GM10248 (cell line): Measurements from ENCODE around the gene SURF4.
A peak's percentile ranks its signal among the peaks of the same experiment; 100 is the strongest.

ENCODE experiments used
- CTCF ChIA-PET: fragments of 300-600 bp; sonication (Branson Sonifier 250); formaldehyde crosslinking; extraction: SDS; loops from one replicate; lab custom pipeline; 2021; ENCODE audit warnings: antibody characterized with exemption; lab: Yijun Ruan, JAX
- POLR2A ChIA-PET: fragments of 350-650 bp; sonication (Branson Sonifier 250); formaldehyde crosslinking; extraction: SDS; loops from one replicate; lab custom pipeline; 2020; ENCODE audit warnings: antibody characterized with exemption; lab: Yijun Ruan, JAX
- DNase-seq: peaks from one replicate; pipeline ENCODE4 v3.0.0; 2012; ENCODE audit errors: extremely low spot score
- CTCF ChIP-seq: IDR thresholded peaks from 2 replicates; pipeline ENCODE4 v1.5.1; 2012; ENCODE audit warnings: mild to moderate bottlenecking, low read depth; ENCODE audit errors: extremely low read depth, missing control alignments, control extremely low read depth

SURF4 gene

GRCh38 chr9:133375724-133376654, at the start of gene SURF4, which contains the start of gene STKLD1:
Gene SURF4 (minus strand): TSS chr9:133376060. CDS start chr9:133375969, 91 bp downstream.
Gene STKLD1 (plus strand): TSS chr9:133376366. CDS start chr9:133376474, 108 bp downstream.
- DNase-seq, result peak; percentile 100
- ChIA-PET POLR2A (interaction anchor here (1.1 to 2.5 kb wide), 3 partner anchors 13 to 28 kb away, joined by 3 to 10 read pairs (median 4); partner anchors contain the start of genes MED22 and RPL7A), CTCF (interaction anchor here (0.9 to 1.6 kb wide), 5 partner anchors 13 to 110 kb away, joined by 3 to 5 read pairs (median 3); no protein-coding TSS in a partner anchor)
- TF ChIP-seq CTCF, result no peak

- POLR2A ChIA-PET, result no interaction called here
- DNase-seq, result no peak
- TF ChIP-seq CTCF, result no peak
- CTCF ChIA-PET, result interaction anchor here (1.0 kb wide), 1 partner anchor 34 kb away, joined by 3 read pairs; no protein-coding TSS in a partner anchor
Observed at GRCh38 chr9:133425049-133425632, 49.3 kb upstream of the SURF4 start.

- CTCF ChIA-PET, result no interaction called here
- no peak for DNase-seq
- no peak for TF ChIP-seq CTCF
- POLR2A ChIA-PET, result no interaction called here
Observed at GRCh38 chr9:133424187-133424586, 48.3 kb upstream of the SURF4 start.

- TF ChIP-seq CTCF, result no peak
- CTCF ChIA-PET, result interaction anchor here (0.8 to 1.5 kb wide), 3 partner anchors 11 to 401 kb away, joined by 3 to 4 read pairs (median 3); no protein-coding TSS in a partner anchor
- POLR2A ChIA-PET, result no interaction called here
- DNase-seq, result no peak
Observed at GRCh38 chr9:133423216-133423615, 47.4 kb upstream of the SURF4 start.

GRCh38 chr9:133421615-133422542, 46.0 kb upstream of the SURF4 start, which contains the start of gene ADAMTS13:
Gene ADAMTS13 (plus strand): TSS chr9:133422367. CDS start chr9:133422444, 77 bp downstream.
- DNase-seq, result peak; percentile 74
- peak; percentile 15 for TF ChIP-seq CTCF
- ChIA-PET CTCF (interaction anchor here (0.8 to 1.8 kb wide), 5 partner anchors 15 to 65 kb away, joined by 3 to 5 read pairs (median 3); partner anchors contain the start of gene SLC2A6), POLR2A (no interaction called here)

- CTCF ChIA-PET, result interaction anchor here (1.0 to 1.8 kb wide), 2 partner anchors 10 to 66 kb away, joined by 3 to 5 read pairs; no protein-coding TSS in a partner anchor
- peak; percentile 84 for DNase-seq
- POLR2A ChIA-PET, result no interaction called here
- TF ChIP-seq CTCF, result no peak
Observed at GRCh38 chr9:133420392-133420827, 44.5 kb upstream of the SURF4 start.
